Transverse colon (tissue), 4 donors: ENCODE data around the gene AGBL4.

ENCODE experiments used
- CTCF ChIP-seq, 5 experiments: fragments of 200-600 bp in 3 of 5; fragments of 450-650 bp in 2 of 5; sonication (generic) in 3 of 5; IDR thresholded peaks; 1 replicate in 2 of 5; 2 replicates in 3 of 5; pipeline ENCODE4 v1.5.1; 2016 to 2017; ENCODE audit warnings: antibody characterized with exemption in 5 of 5, inconsistent platforms in 3 of 5, mild to moderate bottlenecking in 2 of 5, moderate library complexity in 1 of 5
- EP300 ChIP-seq: sonication (generic); formaldehyde crosslinking; IDR thresholded peaks from one replicate; pipeline ENCODE4 v1.6.1; 2017; ENCODE audit warnings: antibody characterized with exemption, low read depth
- POLR2AphosphoS5 ChIP-seq, 3 donors: sonication (generic); formaldehyde crosslinking; IDR thresholded peaks; one replicate each; pipeline ENCODE4 v1.6.1; 2016; ENCODE audit warnings: antibody characterized with exemption in 3 of 3

GRCh38 chr1:48930011-48930410 lies 1093.7 kb downstream of the AGBL4 start:
- TF ChIP-seq EP300 (no peak), CTCF (IDR thresholded peaks at IDR 0.05) (no peak), POLR2AphosphoS5 (IDR thresholded peaks at IDR 0.05) (no peak)
